Peyer's patch (tissue), 4 donors: Measurements from ENCODE around the gene BTAF1. TPM values are rescaled to one million over a fixed set of nuclear protein-coding genes. Genes with fewer than 3 reads are reported as not detected.

ENCODE experiments used
- DNase-seq, 3 donors: peaks; one replicate each; pipeline ENCODE4 v3.0.0-alpha.2; 2017 to 2019
- H3K27ac ChIP-seq, 4 donors: fragments of 200-600 bp; sonication (generic); one replicate each; pipeline ENCODE4 v1.5.1; 2016 to 2019
- H3K27me3 ChIP-seq, 2 donors: fragments of 200-600 bp; sonication (generic); one replicate each; pipeline ENCODE4 v1.5.1; 2019
- H3K36me3 ChIP-seq, 3 donors: fragments of 200-600 bp; sonication (generic); one replicate each; pipeline ENCODE4 v1.5.1; 2016 to 2019
- H3K4me1 ChIP-seq, 4 donors: fragments of 200-600 bp; sonication (generic); one replicate each; pipeline ENCODE4 v1.5.1; 2016 to 2019
- H3K4me3 ChIP-seq, 4 donors: fragments of 200-600 bp; sonication (generic); 1 replicate in 3 of 4; 2 replicates in 1 of 4; pipeline ENCODE4 v1.5.1; 2016 to 2019; ENCODE audit warnings: mild to moderate bottlenecking in 1 of 4
- H3K9me3 ChIP-seq, 4 donors: fragments of 200-600 bp; sonication (generic); one replicate each; pipeline ENCODE4 v1.5.1; 2016 to 2019; ENCODE audit warnings: mild to moderate bottlenecking in 1 of 4
- CTCF ChIP-seq, 6 experiments: fragments of 450-650 bp in 4 of 6; fragments of 200-600 bp in 2 of 6; sonication (generic) in 1 of 6; IDR thresholded peaks; one replicate each; pipeline ENCODE4 v1.5.1; 2017 to 2019; ENCODE audit warnings: antibody characterized with exemption in 6 of 6, mild to moderate bottlenecking in 3 of 6, moderate library complexity in 1 of 6
- POLR2A ChIP-seq, 2 donors: fragments of 450-650 bp; IDR thresholded peaks; one replicate each; pipeline ENCODE4 v1.5.1; 2017; ENCODE audit warnings: antibody characterized with exemption in 2 of 2, mild to moderate bottlenecking in 2 of 2, moderate library complexity in 2 of 2
- total RNA-seq, 4 donors: library from RNA; depleted of rRNA; stranded (reverse); fragments of >200 nt; gene quantifications; one replicate each; pipeline ENCODE4 v1.1.0, GENCODE V29; 2016

Gene BTAF1
- total RNA-seq, 4 donors from 2014 or later, result 37.0 to 60.2 (median 45.4) TPM

- TF ChIP-seq POLR2A (IDR thresholded peaks at IDR 0.05) (no peak), CTCF (IDR thresholded peaks at IDR 0.05) (no peak)
- DNase-seq, result no peak
- Histone ChIP-seq H3K27me3 (no peaks in the 10 kb centered on the region), H3K4me1 (no peaks in the 10 kb centered on the region), H3K27ac (no peak overlapping the region), H3K4me3 (no peak overlapping the region), H3K9me3 (no peaks in the 10 kb centered on the region), H3K36me3 (peaks cover 0 to 29% (median 0%) of the 10 kb centered on the region in 3 donors)
These were observed 78.0 kb downstream of the BTAF1 start for GRCh38 chr10:92001581-92001980.

GRCh38 chr10:92001995-92002394, 78.4 kb downstream of the BTAF1 start:
- Histone ChIP-seq H3K4me3 (no peak overlapping the region), H3K36me3 (peaks cover 0 to 26% (median 0%) of the 10 kb centered on the region in 3 donors), H3K27ac (no peak overlapping the region), H3K27me3 (no peaks in the 10 kb centered on the region), H3K9me3 (no peaks in the 10 kb centered on the region), H3K4me1 (no peaks in the 10 kb centered on the region)
- TF ChIP-seq POLR2A (IDR thresholded peaks at IDR 0.05), result no peak
- no peak for TF ChIP-seq CTCF (IDR thresholded peaks at IDR 0.05)
- no peak for DNase-seq

- Histone ChIP-seq H3K27me3 (no peaks in the 10 kb centered on the region), H3K4me3 (no peak overlapping the region), H3K36me3 (peaks cover 0 to 18% (median 0%) of the 10 kb centered on the region in 3 donors), H3K9me3 (no peaks in the 10 kb centered on the region), H3K27ac (no peak overlapping the region), H3K4me1 (no peaks in the 10 kb centered on the region)
- DNase-seq, result no peak
- TF ChIP-seq CTCF (IDR thresholded peaks at IDR 0.05), result no peak
These were observed 79.7 kb downstream of the BTAF1 start for GRCh38 chr10:92003258-92003657.

GRCh38 chr10:92005978-92006377, 82.4 kb downstream of the BTAF1 start:
- Histone ChIP-seq H3K27me3 (no peaks in the 10 kb centered on the region), H3K27ac (no peak overlapping the region), H3K4me3 (no peak overlapping the region), H3K36me3 (peaks cover 0 to 36% (median 0%) of the 10 kb centered on the region in 3 donors), H3K4me1 (no peaks in the 10 kb centered on the region), H3K9me3 (no peaks in the 10 kb centered on the region)
- no peak for DNase-seq
- TF ChIP-seq CTCF (IDR thresholded peaks at IDR 0.05), result no peak
- TF ChIP-seq POLR2A (IDR thresholded peaks at IDR 0.05), result no peak

- DNase-seq, result no peak
- TF ChIP-seq CTCF (IDR thresholded peaks at IDR 0.05) (no peak), POLR2A (IDR thresholded peaks at IDR 0.05) (no peak)
- Histone ChIP-seq H3K4me1 (no peaks in the 10 kb centered on the region), H3K9me3 (no peaks in the 10 kb centered on the region), H3K4me3 (no peak overlapping the region), H3K27me3 (no peaks in the 10 kb centered on the region), H3K36me3 (peaks cover 0 to 48% (median 0%) of the 10 kb centered on the region in 3 donors), H3K27ac (no peak overlapping the region)
These were observed 85.9 kb downstream of the BTAF1 start for GRCh38 chr10:92009445-92009844.
